Suppressor macrophage treated with lipopolysaccharide for 1 hour (primary cell): Measurements from ENCODE around the gene PRKAG2.

Source experiments
- DNase-seq, 3 donors: peaks; one replicate each; pipeline ENCODE4 v3.0.0-alpha.2; 2020 to 2022

The PRKAG2 gene

GRCh38 chr7:151705636-151706276 is 171.2 kb downstream of the PRKAG2 start:
- DNase-seq = peak; percentile 36 to 38 (median 38)

DNA sequence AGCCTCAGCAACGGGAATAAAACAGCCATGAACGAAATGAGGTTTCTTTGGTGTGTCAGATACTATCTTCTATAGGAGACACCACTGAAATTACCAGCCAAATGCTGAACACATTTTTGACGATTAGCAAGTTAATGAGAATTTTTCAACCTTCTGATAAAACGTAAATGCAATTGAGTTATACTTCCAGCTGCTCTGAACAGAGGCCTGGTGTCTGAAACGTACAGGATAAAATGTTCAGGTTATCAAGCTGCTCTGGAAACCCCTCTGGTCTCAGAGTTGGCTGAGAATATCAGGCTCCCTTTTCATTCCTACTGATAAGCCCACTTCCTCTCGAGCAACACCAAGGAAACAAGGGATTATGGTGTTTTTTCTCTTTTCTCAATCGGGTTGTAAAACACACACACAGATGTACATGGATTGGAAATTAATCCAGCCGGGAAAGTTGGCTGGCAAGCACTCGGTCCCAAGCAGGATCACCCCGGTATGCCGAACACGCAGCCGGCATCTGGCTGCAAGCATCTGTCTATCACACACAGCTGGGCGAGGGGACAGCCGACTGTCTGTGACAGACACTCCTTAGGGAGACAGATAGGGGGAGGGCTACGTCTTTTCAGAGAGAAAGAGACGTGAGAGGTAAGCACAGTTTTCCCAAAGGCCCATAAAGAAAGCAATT is 171.8 kb downstream of the PRKAG2 start:
- no peak for DNase-seq

DNA sequence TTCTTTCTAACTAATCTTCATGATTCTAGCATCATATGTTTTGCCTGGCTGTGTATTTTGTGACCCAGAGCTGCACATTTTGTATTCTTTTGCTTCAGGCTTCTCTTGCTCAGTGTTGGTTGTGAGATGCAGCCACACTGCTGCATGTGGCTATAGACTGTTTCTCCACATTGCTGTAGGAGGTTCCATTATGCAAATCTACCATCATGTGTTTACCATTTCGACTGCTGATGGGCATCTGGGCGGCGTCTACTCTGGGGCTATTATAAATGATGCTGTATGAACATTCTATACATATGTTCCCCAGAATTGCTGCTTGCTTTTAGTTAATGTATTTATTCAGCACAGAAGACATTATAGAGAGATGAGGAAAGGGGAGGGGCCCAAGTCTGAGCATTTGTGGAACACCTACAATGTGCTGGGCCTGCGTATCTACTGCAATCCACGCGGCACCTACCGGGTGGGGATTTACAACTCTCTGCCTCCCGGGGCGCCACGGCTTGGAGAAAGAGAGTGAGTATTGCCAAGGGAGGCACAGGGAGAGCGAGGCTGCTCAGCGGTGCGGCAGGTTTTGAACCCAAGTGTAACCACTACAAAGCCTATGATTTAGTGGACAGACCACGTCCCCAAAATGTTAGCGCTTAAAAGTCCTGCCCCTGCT is 172.5 kb downstream of the PRKAG2 start:
- DNase-seq = no peak

- no peak for DNase-seq
Observed at GRCh38 chr7:151702961-151703360, 174.0 kb downstream of the PRKAG2 start.

DNA sequence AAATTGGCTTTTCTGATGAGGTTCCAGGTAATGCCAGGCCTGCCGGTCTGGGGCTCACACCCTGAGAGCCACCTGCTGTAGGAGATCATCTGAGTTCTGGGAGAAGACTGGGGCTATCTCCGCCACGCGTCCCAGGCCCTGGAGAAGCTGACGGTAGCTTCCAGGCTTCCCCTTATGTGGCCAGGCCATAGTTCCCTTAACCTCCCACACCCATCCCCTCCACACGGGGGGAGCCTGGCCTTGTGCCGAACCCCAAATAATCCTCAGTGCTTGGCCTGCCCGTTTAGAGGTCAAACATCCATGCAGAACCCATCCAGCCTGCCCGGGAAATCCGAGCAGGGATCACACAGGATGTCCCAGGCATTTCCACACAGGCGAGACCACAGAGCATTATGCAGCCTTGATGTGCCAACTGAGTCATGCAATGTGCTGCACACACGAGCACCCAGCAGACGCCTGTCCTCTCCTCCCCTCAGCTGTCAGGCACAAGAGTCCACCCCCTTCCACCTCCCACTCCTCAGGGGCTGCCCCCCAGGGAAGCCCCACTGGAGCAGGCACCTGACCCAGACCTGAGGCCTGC is 176.2 kb downstream of the PRKAG2 start:
- DNase-seq = peak; percentile 61 to 63 (median 63)

DNA sequence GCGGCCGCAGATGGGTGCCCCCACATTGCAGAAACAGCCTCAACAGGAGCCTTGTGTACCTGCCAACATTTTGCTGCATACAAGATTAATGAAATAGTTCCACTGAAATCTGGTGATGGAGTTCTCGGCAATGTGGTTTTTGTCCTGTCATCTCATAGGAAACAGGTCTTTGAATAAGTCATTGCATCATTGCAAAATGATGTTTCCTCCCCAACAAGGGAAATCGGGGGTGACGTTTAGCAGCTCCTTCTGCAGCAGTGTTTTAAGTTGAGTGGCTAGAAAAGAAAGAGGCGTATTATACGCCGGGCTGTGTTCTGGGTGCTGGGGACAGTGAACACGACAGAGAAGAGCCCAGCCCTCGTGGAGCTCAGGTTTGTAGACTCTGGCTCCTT is 177.0 kb downstream of the PRKAG2 start:
- DNase-seq = peak; percentile 60 to 73 (median 67)

GRCh38 chr7:151699147-151699927 is 177.6 kb downstream of the PRKAG2 start:
- DNase-seq = no peak

DNA sequence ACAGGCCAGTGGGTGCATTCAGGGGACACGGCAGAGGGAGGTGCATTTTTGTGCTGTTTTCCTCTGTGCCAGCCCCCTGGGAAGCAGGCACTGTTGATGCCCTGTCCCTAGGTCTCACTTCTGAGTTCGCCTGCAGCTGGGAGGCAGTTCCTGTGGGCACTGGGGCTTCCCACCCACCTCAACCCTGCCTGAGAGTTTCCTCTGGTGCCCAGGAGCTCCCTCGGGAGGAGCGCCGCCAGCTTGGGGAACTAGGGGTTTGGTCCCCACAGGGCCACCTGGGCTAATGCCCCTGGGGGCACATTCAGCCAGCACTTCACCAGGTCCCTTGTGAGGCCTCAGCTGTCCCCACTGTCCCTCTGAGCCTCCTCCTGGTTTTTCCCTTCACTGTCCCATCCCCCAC is 179.0 kb downstream of the PRKAG2 start:
- no peak for DNase-seq

DNA sequence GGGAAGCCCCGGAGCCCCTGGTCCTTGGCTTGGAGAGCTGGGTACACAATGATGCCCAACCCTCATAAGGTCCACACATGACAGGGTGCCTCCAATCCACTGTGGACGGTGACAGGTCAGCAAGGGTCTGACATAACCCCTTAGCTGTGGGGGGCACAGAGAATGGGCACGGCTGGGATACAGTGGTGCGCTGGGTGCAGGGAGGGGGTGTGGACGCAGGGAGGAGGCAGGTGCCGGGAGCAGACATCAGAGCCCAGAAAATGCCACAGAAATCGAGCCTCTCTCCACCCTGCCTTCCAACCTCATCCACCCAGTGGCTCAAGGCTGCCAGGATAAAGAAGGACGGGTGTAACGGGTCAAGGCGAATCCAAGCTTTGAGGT is 179.4 kb downstream of the PRKAG2 start:
- DNase-seq = no peak

DNA sequence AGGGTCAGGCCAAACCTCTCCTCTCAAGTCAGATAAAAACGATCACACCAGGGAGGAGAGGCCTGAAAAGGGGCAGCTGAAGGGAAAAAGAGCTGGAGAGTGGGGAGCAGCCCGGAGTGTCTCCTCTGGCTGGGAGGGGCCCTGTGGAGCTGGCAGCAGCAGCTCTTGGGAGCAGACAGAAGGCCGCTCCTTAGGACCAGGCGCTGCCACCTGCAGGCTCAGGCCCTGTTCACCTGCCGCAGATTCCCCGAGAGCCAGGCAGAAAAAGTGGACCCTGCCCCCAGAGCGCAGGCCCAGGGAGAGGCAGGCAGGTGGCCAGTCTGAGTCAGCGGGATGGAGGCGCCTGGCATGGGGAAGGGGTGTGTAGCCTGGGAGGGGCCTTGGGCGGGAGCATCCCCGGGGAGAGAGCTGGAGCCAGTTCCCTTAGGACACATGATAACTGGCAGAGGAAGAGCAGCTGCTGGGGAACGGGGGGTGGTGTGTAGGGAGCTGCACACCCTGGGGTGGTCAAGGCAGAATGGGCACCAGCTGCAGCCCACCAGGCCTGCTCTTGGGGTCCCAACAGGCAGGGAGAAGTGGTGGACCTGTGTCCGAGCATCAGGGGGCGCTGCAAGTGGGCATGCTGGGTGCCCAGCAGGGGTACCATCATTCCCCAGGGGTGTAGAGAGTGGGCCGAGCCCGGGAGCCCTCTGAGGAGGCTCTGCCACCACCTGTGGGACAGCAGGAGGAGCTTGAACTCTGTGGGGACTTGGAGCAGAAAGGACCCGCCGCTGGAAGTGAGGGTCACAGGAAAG is 180.0 kb downstream of the PRKAG2 start:
- no peak for DNase-seq

GRCh38 chr7:151695951-151696541 is 180.9 kb downstream of the PRKAG2 start:
- DNase-seq = no peak

- DNase-seq = peak; percentile 66 to 82 (median 76)
Observed at GRCh38 chr7:151694828-151695580, 181.9 kb downstream of the PRKAG2 start.

DNA sequence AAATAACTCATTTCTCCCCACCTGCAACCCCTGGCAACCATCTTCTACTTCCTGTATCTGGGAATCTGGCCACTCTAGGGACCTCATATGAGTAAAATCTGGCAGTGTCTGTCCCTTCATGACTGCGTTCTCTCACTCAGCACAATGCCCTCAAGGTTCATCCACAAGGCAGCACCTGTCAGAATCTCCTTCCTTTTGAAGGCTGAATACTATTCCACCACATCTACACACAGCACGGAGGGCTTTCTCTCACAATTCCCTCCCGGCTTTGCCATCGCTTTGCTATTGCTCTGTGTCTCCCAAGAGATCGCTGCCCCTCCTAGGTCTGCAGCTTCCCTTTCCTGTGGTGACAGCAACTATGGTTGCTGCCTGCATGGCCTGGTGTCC is 182.5 kb downstream of the PRKAG2 start:
- DNase-seq = no peak

DNA sequence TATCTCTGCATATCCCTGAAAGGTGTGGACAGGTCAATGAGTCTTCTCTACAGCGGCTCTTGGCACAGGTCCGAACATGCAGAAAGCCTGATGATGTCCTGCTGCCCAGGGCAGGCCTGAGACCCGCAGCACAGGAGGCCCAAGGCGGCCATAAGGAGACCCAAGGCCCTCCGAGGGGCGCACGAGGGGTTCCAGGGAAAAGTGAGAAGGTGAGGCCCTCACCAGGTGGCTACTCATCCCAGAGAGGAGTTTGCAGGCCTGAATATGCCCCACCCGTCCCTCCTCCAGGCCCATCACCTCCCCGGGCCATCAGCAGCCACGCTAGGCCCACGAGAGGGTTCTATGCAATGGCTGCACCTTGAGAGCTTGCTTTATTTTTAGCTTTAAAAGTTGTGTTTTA is 183.8 kb downstream of the PRKAG2 start:
- no peak for DNase-seq

- no peak for DNase-seq
Observed at GRCh38 chr7:151692721-151693120, 184.2 kb downstream of the PRKAG2 start.

GRCh38 chr7:151691449-151691848 is 185.5 kb downstream of the PRKAG2 start:
- DNase-seq = no peak

DNA sequence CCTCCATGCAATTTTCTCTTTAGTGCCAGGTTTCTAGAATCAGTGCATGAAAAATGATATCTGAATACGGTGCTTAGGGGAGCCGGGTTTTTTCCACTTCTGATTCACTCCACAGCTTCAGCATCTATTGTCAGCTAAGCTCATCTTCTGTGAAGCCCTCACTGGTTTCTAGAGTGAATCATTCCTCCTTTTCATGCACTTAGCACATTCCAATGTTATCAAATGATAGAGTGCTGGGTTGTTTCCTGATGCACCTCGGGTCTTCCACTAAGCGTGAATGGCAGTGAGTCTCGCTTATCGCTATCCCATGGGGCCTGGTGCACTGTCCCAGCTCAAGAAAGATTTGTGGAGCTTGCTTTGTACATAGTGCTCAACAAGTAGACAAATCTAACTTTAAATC is 186.3 kb downstream of the PRKAG2 start:
- no peak for DNase-seq

DNA sequence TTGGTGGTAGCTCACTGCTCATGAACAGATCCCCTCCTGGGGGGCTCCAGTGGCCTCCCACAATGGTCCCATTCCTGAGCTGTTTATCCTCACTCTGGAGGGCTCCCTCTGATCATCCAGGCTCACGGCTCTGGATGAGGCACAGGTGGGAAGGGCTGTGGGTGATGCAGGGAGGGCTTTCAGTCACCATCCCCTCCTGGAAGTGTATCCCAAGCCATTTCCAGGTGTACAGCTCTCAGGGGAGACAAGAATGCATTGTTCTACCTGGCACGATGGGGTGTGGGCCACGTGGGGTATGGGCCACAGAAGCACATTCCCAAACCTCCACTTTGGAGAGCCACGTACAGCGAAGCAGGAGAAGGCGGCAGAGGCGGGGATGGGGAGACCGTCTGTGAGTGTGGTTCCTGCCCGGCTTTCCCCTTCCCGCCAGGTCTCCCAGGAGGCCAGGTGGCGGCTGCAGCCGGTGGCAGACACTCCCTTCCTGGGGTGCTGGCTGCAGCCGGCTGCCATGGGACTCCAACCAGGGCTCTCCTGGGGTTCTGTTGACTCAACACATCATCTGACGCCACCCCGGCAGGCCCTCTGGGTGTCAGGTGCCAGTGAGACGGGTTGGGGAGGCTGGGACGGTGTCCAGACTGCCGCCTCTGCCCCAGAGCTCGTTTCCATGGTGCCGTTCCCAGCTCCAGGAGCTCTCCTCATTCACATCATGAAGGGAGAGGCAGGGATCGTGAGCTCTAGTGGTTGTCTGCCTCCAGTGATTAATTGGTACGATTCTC is 187.5 kb downstream of the PRKAG2 start:
- DNase-seq = no peak

DNA sequence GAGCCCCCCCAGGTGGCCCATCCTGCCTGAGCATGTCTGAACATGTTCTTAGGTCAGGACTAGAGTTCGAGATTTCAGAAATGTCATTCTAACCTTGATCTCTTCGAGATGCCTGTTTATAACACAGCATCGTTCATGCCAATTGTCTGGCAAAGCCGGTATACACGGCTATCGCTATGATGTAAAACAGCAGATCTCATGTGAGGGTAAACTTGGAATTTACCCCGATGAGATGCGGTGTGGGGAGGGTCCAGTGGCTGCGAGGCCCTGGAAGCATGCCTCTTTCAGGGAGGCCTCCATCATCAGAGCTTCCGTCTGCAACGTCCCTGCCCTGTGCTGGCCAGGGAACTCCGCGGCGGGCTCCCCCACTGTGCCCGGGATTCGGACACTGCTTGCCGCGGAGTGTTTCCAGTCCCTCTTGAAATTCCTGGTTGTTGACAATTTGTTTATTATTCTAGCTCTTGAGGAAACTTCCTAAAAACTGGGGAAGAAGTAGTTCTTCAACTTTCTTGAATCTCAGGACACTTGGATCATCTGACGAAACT is 188.6 kb downstream of the PRKAG2 start:
- DNase-seq = no peak
